MM.1S (cell line): ENCODE results near the gene VNN1.

Source experiments
- EZH2 ChIP-seq: fragments of 300-600 bp; sonication (generic); optimal IDR thresholded peaks from 2 replicates; pipeline ENCODE3; 2017; ENCODE audit warnings: low read depth, mild to moderate bottlenecking, antibody characterized with exemption, low read length, mixed read lengths
- TF ChIP-seq, protein P1 (sequence below): fragments of 300-600 bp; sonication (generic); IDR thresholded peaks from 2 replicates; pipeline ENCODE4 v1.5.1; 2016; ENCODE audit warnings: antibody characterized with exemption, low read length, mixed read lengths

GRCh38 chr6:132648828-132649227, 65.0 kb downstream of the VNN1 start:
- TF ChIP-seq, protein P1, sequence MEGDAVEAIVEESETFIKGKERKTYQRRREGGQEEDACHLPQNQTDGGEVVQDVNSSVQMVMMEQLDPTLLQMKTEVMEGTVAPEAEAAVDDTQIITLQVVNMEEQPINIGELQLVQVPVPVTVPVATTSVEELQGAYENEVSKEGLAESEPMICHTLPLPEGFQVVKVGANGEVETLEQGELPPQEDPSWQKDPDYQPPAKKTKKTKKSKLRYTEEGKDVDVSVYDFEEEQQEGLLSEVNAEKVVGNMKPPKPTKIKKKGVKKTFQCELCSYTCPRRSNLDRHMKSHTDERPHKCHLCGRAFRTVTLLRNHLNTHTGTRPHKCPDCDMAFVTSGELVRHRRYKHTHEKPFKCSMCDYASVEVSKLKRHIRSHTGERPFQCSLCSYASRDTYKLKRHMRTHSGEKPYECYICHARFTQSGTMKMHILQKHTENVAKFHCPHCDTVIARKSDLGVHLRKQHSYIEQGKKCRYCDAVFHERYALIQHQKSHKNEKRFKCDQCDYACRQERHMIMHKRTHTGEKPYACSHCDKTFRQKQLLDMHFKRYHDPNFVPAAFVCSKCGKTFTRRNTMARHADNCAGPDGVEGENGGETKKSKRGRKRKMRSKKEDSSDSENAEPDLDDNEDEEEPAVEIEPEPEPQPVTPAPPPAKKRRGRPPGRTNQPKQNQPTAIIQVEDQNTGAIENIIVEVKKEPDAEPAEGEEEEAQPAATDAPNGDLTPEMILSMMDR = no peak
- no peak for TF ChIP-seq EZH2
